ENCODE results near the gene ATF4. TPM values are rescaled to one million over a fixed set of nuclear protein-coding genes. Genes with fewer than 3 reads are reported as not detected.
A peak's percentile ranks its signal among the peaks of the same experiment; 100 is the strongest.

The ATF4 gene
- total RNA-seq, 2 experiments from 2014 or later, result 518 to 536 TPM

DNA sequence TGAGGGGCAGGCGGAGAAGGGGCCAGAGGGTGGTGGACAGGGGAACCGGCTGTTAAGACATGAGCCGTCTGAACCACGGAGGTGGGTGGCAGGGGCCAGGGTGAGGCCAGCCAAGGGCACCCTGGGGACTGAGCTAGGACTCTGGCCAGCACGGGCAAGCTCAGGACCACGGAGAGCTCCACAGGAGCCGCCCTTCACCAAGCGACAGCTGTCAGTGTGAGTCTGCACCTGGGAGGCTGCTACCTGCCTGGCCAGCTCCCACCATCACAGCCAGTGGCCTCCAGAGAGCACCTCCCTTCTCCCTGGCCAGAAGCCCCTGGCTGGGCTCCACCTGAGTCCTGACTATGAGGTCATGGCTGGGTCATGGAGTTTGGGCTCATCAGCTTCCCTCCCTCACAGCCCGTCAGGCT lies 41.9 kb upstream of the ATF4 start:
- intact Hi-C loops (cut with micrococcal nuclease), result no loop called here
- H3K27me3 Mint-ChIP-seq, result no peaks in the 10 kb centered on the region
- no peaks in the 10 kb centered on the region for H3K4me1 Mint-ChIP-seq (ENCODE audit: low read depth)
- ChIA-PET POLR2A (interaction anchor here (0.7 kb wide), 1 partner anchor 14 kb away, joined by 3 read pairs; no protein-coding TSS in a partner anchor), CTCF (interaction anchor here (0.8 to 1.1 kb wide), 3 partner anchors 10 to 18 kb away, joined by 3 read pairs; no protein-coding TSS in a partner anchor)
- H3K36me3 Mint-ChIP-seq (ENCODE audit: low read depth), result no peaks in the 10 kb centered on the region
- peak; percentile 37 for DNase-seq
- no peaks in the 10 kb centered on the region for H3K9me3 Mint-ChIP-seq
- no peak overlapping the region for H3K4me3 Mint-ChIP-seq
- ATAC-seq, result no peak
- H3K27ac Mint-ChIP-seq, result no peak overlapping the region
- TF ChIP-seq CTCF (IDR thresholded peaks at IDR 0.05), result no peak

GRCh38 chr22:39479254-39479653 lies 41.1 kb upstream of the ATF4 start:
- no peak overlapping the region for H3K27ac Mint-ChIP-seq

DNA sequence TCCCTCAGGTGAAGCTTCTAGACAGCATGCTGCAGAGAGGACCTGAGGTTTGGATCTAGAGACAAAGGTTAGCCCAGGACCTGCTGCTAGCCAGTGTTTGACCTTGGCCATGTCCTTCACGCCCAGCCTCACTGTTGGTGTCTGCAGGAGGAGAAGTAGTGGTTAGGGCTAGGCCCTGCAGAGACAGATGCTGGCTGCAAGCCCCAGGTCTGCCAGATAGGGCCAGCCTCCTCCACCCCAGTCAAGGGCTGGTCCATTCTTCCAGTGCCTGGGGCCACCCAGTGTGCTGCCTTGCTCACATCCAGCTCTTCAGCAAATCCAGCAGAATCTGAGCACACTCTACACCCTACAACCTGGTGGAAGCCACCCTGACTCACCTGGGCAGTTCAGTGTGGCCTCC lies 39.8 kb upstream of the ATF4 start:
- Mint-ChIP-seq H3K4me1 (ENCODE audit: low read depth) (no peaks in the 10 kb centered on the region), H3K36me3 (ENCODE audit: low read depth) (no peaks in the 10 kb centered on the region), H3K27me3 (no peaks in the 10 kb centered on the region), H3K4me3 (no peak overlapping the region), H3K9me3 (no peaks in the 10 kb centered on the region), H3K27ac (no peak overlapping the region)
- no peak for TF ChIP-seq CTCF (IDR thresholded peaks at IDR 0.05)
- no peak for ATAC-seq
- ChIA-PET CTCF (interaction anchor here (3.8 kb wide), 1 partner anchor 13 kb away, joined by 16 read pairs; no protein-coding TSS in a partner anchor), POLR2A (interaction anchor here (1.0 kb wide), 1 partner anchor 40 kb away, joined by 3 read pairs; the partner anchor contains the start of gene ATF4)
- intact Hi-C loops (cut with micrococcal nuclease), result no loop called here
- DNase-seq, result no peak

More at GRCh38 chr22:39479254-39479653, 41.1 kb upstream of the ATF4 start:
- intact Hi-C loops (cut with micrococcal nuclease), result no loop called here
- DNase-seq, result no peak
- no peak overlapping the region for H3K4me3 Mint-ChIP-seq
- no peaks in the 10 kb centered on the region for H3K36me3 Mint-ChIP-seq (ENCODE audit: low read depth)
- no peaks in the 10 kb centered on the region for H3K27me3 Mint-ChIP-seq
- no peaks in the 10 kb centered on the region for H3K4me1 Mint-ChIP-seq (ENCODE audit: low read depth)
- ChIA-PET CTCF (interaction anchor here (1.1 kb wide), 1 partner anchor 14 kb away, joined by 3 read pairs; no protein-coding TSS in a partner anchor), POLR2A (interaction anchor here (0.7 kb wide), 1 partner anchor 15 kb away, joined by 3 read pairs; no protein-coding TSS in a partner anchor)
- TF ChIP-seq CTCF (IDR thresholded peaks at IDR 0.05), result no peak
- ATAC-seq, result no peak
- H3K9me3 Mint-ChIP-seq, result no peaks in the 10 kb centered on the region

GRCh38 chr22:39481054-39481453 lies 39.3 kb upstream of the ATF4 start:
- no peak overlapping the region for H3K27ac Mint-ChIP-seq
- intact Hi-C loops (cut with micrococcal nuclease), result no loop called here
- no peak overlapping the region for H3K4me3 Mint-ChIP-seq
- ChIA-PET POLR2A (interaction anchor here (1.0 kb wide), 1 partner anchor 40 kb away, joined by 3 read pairs; the partner anchor contains the start of gene ATF4), CTCF (interaction anchor here (3.8 kb wide), 1 partner anchor 13 kb away, joined by 16 read pairs; no protein-coding TSS in a partner anchor)
- TF ChIP-seq CTCF (IDR thresholded peaks at IDR 0.05), result no peak
- H3K27me3 Mint-ChIP-seq, result no peaks in the 10 kb centered on the region
- no peaks in the 10 kb centered on the region for H3K36me3 Mint-ChIP-seq (ENCODE audit: low read depth)
- ATAC-seq, result no peak
- H3K9me3 Mint-ChIP-seq, result no peaks in the 10 kb centered on the region
- no peak for DNase-seq
- no peaks in the 10 kb centered on the region for H3K4me1 Mint-ChIP-seq (ENCODE audit: low read depth)

DNA sequence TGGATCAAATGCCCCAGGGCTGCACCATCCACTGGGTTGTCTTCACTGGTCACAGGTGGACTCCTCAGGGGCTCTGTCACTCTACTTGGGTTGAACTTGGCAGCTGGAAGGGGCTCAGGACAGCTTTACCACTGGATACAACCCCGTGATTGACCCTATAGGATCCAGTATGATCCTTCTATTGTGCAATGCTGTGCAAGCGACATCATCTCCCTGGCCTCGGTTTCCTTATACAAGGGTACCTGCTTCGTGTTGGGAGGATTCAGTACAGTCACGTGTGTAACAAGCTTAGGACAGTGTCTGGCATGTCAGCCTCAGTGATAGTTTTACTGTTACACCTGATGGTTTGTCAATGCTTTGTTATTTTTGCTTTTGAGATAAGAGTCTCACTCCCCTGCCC lies 38.8 kb upstream of the ATF4 start:
- H3K9me3 Mint-ChIP-seq, result no peaks in the 10 kb centered on the region
- TF ChIP-seq CTCF (IDR thresholded peaks at IDR 0.05), result no peak
- no peak overlapping the region for H3K27ac Mint-ChIP-seq
- H3K4me1 Mint-ChIP-seq (ENCODE audit: low read depth), result no peaks in the 10 kb centered on the region
- DNase-seq (no peak), ATAC-seq (no peak)
- H3K4me3 Mint-ChIP-seq, result no peak overlapping the region
- intact Hi-C loops (cut with micrococcal nuclease), result no loop called here
- H3K36me3 Mint-ChIP-seq (ENCODE audit: low read depth), result no peaks in the 10 kb centered on the region
- CTCF ChIA-PET, result interaction anchor here (0.6 to 3.8 kb wide), 5 partner anchors 9 to 150 kb away, joined by 3 to 16 read pairs (median 5); no protein-coding TSS in a partner anchor
- POLR2A ChIA-PET, result interaction anchor here (1.0 kb wide), 1 partner anchor 39 kb away, joined by 3 read pairs; the partner anchor contains the start of gene ATF4
- H3K27me3 Mint-ChIP-seq, result no peaks in the 10 kb centered on the region
